ENCODE data around the gene ADAMTS4. TPM values are rescaled to one million over a fixed set of nuclear protein-coding genes. Genes with fewer than 3 reads are reported as not detected.

ADAMTS4 gene
- total and polyA plus RNA-seq, 9 of the 15 experiments (the other 6 are each of a cell fraction or from before 2014, with no cell fraction given): 0.07 to 3.7 (median 0.41) TPM

DNA sequence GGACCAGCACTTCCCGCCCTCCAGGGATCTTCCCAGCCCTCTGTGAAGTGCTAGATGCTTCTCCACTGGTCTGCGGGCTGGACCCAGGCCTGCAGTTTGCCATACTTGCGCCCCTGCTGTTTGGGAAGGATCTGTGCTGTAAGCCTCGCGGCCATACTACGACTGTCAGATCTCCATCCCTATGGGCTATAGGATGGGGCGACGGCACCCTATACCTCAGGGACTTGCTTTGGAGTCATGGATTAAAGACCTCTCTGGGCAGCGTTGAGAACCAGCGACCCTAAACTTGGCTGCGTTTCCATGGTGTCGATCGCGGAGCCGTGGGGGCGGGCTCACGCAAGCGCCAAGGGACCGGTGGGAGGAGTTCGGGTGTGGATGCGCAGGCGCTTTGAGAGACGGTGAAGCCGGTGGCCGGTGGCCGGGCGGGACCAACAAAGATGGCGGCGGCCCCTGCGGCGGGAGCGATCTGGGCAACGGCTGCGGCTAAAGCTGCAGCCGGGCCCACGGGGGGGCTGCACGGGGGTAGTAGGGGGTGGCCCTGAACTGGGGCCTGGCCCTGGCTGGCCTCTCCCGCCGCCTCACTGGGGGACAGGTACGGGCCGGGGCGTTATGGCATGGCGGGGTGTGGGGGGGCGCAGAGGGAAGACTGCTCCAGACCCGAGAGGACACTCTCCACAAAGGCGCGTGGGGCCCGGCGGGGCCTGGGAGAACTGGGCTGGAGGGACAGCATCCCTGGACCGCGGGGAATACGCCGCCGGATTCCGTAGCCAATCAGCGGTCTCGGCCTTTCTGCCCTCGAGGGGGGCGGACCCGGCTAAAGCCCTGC lies 39.6 kb downstream of the ADAMTS4 start, which contains the start of gene USP21 (continued):
- TF ChIP-seq, protein P1, sequence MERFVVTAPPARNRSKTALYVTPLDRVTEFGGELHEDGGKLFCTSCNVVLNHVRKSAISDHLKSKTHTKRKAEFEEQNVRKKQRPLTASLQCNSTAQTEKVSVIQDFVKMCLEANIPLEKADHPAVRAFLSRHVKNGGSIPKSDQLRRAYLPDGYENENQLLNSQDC (CRISPR knock-in tag; IDR thresholded peaks at IDR 0.05): no peak
- TF ChIP-seq ATF4 (CRISPR knock-in tag; IDR thresholded peaks at IDR 0.05) (no peak), RREB1 (CRISPR knock-in tag; IDR thresholded peaks at IDR 0.05) (no peak), GTF2E2 (tag; IDR thresholded peaks at IDR 0.05) (peak; percentile 29; the same call in 1 of the 2 replicates), NR2C1 (IDR thresholded peaks at IDR 0.05) (no peak), NR2C1 (tag; IDR thresholded peaks at IDR 0.05) (no peak), TRIM28 (IDR thresholded peaks at IDR 0.05) (no peak), ESRRB (CRISPR knock-in tag; IDR thresholded peaks at IDR 0.05; ENCODE audit: borderline replicate concordance) (no peak), ZNF644 (tag; IDR thresholded peaks at IDR 0.05; ENCODE audit: low read depth) (0 out of 2 replicates have a peak, but pooled peaks have one; percentile 49), E2F6 (IDR thresholded peaks at IDR 0.05; ENCODE audit: borderline replicate concordance in 1 of 2, extremely low read depth in 1 of 2, insufficient read depth in 1 of 2, insufficient read length in 1 of 2, low read depth in 1 of 2, low read length in 1 of 2, poor library complexity in 1 of 2, severe bottlenecking in 1 of 2) (peak in 1 of 2 experiments; percentile 9)
- TF ChIP-seq, protein P2, sequence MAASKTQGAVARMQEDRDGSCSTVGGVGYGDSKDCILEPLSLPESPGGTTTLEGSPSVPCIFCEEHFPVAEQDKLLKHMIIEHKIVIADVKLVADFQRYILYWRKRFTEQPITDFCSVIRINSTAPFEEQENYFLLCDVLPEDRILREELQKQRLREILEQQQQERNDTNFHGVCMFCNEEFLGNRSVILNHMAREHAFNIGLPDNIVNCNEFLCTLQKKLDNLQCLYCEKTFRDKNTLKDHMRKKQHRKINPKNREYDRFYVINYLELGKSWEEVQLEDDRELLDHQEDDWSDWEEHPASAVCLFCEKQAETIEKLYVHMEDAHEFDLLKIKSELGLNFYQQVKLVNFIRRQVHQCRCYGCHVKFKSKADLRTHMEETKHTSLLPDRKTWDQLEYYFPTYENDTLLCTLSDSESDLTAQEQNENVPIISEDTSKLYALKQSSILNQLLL (CRISPR knock-in tag; IDR thresholded peaks at IDR 0.05; ENCODE audit: borderline replicate concordance): no peak
- TF ChIP-seq, protein P3, sequence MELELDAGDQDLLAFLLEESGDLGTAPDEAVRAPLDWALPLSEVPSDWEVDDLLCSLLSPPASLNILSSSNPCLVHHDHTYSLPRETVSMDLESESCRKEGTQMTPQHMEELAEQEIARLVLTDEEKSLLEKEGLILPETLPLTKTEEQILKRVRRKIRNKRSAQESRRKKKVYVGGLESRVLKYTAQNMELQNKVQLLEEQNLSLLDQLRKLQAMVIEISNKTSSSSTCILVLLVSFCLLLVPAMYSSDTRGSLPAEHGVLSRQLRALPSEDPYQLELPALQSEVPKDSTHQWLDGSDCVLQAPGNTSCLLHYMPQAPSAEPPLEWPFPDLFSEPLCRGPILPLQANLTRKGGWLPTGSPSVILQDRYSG (tag; conservative IDR thresholded peaks at IDR 0.05; ENCODE audit: low read depth): no peak
